ENCODE measurements around the gene KLF2.

- TF ChIP-seq YY1 (IDR thresholded peaks at IDR 0.05; ENCODE audit: insufficient read depth, insufficient read length) (no peak), SUZ12 (IDR thresholded peaks at IDR 0.05; ENCODE audit: extremely low read depth, insufficient read depth, insufficient read length) (no peak)
These were observed 44.0 kb downstream of the KLF2 start for GRCh38 chr19:16368385-16369305.

Data from NT2/D1 (cell line).